Stimulated activated CD4-positive, alpha-beta T cell treated with anti-CD3 and anti-CD28 coated beads, Interleukin-4, amount 100 ng/mL, for 1 hour (primary cell): ENCODE data around the gene CDH13.

ENCODE experiments used
- DNase-seq: peaks from one replicate; pipeline ENCODE4 v3.0.0-alpha.2; 2020

Gene CDH13

DNA sequence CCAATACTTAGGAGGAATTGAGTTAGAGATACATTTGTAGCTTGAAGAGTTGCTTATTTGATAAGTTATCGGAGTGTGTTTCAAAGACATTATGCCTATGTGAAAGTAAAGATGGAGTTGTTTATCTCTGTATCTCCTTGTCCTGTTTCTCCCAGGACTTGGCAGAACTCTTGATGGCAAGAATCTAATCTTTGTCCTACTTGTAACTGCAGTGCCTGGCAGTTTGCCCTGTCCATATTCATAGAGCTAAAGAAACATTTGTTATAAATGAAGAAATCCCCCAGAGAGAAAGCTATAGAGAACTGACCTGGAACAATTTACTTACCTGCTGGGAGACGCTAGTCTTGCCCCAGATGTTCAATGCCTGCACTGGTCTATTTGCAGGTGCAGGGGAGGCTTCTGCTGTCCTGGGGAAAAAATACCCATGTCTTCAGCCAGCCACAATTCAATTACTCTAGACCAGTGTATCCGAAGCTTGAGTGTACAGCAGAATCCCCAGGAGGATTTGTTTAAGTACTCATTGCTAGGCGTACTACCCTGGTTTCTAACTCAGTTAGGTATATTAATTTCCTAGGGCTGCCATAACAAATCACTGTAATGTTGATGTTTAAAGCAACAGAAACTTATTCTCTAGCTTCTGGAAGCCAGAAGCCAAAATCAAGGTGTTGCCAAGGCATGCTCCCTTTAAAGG is 771.0 kb downstream of the CDH13 start:
- DNase-seq: no peak

DNA sequence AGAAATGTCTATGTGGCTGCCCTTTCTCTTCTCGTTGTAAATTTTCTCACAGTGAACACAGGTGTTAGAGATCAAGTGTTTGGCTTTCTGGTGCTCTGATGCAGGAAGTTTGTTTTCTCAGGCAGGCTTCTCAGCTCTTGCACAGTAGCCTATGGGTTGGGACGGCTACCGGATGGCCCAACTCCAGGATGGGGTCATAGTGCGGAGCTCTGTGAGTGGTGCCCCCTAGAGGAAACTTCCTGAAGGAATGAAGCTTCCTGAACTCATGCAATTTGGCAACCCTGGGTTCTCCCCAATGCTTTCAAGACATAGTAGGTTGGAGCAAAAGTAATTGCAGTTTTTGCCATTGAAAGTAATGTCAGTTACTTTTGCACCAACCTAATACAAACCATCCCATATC is 773.5 kb downstream of the CDH13 start:
- DNase-seq: no peak

DNA sequence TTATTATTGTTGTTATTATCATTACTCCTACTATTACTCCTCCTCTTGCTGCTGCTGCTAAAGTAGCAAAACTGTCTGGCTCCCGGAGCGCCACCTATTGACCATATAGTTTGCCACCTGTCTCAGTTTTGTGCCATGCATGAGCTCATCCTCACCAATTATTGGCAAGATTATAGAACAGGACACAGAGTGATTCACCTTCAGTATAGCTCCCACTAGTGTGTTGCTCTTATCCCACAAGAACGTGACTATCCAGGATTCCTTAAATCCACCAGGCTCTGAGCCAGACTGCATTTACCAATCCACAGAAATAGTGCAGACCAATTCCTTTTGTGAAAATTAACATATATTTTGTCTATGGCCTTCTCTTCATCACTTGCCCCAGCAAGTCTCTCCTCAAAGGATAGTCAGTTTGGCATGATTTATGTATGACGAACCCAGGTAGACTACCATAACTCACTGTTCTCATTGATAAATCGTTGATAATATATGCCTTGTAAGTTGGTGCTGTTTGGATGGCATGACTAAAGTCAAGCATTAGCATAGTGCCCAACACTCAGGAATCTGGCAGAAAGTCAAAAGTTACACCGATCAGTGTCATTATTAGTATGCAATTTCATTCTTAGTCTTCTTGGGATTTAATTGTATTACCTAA is 775.5 kb downstream of the CDH13 start:
- no peak for DNase-seq

DNA sequence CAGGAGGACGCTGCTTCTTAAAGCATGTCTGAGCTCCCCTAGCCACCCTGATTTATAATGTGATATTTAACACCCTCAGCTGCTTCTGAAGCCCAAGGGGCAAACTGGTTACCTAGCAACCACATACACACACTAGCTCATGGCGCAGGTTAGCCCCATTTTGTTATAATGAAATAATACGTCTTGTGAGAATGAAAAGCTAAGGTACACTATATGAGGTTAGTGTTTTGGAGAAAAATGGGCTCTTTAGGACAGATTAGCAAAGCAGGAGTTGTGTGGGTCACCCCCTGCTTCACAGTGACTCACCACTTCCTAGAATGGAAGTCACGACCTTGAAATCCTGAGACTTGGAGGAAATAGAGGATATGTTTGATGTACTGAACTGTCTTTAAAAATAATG is 776.2 kb downstream of the CDH13 start:
- no peak for DNase-seq

DNA sequence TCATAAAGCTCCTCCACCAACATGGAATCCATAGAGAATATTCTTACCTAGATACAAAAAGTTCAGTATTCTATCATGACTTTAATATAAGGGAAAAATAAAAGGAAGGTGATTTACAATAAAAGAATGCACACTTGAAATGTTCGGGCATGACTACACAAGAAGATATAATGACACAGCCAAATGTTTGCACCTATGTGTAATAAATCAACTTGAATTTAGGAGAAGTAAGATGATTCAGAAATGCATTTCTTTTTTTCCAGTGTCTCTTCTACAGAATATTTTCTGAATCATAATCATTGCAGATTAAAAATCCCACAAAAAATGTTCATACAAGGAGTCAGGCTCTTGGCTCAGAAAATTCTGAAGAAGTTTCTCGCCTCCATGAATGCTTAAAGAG is 777.0 kb downstream of the CDH13 start:
- DNase-seq: no peak

DNA sequence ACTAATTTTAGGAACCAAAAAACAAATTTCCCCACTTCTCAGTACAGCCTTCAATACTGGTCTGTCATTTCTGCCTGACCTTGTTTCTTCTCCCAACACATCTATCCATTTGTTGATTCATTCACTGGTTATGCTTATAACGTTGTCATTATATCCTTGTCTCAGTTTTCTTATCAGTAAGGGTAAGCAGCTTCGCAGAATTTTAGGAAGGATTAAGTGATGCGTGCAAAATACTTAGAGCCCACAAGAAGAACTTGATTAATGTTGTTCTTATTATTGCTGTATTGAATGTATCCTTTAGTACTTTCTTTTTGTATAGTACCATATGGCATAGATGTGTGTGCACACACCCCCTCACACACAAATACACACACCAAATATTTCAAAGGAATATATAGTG is 777.5 kb downstream of the CDH13 start:
- no peak for DNase-seq

DNA sequence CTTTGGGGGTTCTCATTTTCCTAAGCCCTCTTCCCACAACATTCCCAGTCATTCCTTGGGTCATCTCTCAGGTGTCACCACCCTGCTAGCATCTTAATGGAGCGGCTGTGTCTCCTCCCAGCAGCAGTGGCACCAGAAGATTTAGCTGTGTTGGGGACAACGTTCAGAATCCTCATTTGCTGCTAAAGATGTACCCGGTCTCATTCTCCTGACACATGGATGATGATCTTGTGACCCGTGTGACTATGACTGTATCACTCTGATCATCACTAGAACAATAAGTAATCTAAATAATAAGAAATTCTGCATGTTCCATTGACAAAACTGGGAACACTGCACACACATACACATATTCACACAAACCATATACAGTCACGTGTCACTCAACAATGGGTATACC is 781.2 kb downstream of the CDH13 start:
- DNase-seq: no peak

DNA sequence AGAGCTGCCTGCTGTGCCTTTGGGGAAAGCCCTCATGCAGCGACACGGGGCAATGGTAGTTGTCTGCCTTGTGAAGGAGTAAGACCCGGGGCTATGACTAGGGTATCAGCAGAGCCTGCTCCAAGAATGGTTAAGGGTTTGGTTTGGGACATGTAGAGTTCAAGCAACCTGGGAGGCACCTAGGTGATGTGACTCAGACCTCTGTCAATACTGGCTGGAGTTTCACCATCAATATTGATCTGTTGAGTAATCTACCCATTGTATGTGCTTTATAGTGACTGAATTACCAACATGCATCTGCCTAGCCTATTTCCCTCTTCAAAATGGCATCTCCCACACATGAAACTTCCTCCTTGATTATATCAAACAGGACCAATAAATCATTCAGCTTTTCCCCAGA is 782.6 kb downstream of the CDH13 start:
- no peak for DNase-seq

DNA sequence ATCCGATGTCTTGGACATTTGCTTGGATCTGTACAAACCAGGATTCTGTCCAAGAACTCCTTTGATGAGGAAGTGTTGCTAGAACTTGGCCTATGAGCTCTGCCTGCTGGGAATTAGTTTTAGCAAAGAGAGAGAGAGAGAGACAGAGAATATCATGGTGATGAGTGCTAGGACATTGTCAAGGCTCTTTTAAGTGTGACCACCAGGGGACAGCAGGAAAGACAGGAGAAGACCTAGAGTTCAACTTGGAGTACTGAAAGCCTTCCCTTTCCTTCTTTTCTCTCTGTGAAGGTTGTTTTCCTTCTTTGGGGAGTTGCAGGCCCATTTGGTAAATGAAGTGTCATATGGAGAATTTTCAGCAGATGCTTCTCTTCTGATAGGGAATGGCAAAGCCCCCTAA is 791.8 kb downstream of the CDH13 start:
- no peak for DNase-seq

DNA sequence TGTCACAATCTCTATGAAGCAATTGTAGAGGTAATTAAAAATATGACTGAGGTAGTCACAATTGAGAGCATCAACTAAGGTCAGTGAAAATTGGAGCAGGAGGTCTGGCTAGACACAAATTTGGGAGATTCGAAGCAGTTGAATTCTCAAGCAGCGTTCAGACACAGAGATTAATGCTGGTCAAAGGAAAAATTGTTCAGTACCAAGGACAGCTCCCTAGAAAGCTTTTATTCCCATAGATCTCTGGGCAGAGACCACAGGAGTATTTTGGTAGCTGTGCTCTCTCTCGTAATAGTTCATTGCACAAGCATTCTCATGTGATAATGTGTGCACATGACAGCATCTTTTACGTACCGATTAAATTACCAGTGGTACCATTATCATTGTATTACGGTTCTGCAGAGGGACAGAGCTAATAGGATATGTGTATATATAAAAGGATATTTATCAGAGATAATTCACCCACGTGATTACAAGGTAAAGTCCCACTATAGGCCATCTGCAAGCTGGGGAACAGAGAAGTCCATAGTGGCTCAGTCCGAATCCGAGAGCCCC is 793.5 kb downstream of the CDH13 start:
- DNase-seq: no peak

DNA sequence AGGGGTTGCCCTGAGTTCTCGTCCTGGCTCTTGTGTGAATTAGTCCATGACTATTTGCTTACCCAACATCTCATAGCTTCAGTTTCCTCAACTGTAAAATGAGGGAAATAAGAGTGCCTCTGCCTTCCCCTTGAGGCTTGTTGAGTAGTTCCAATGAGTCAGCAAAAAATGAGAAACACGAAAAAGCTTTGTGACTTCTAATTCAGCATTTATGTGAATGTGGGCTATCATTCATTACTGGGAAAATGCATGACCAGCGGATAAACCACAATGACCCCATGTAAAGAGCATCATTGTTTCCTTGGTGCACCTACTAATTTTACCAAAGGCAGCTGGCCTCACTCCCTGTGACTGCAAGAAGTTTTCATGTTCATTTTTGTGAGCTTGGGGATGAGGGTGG is 806.4 kb downstream of the CDH13 start:
- no peak for DNase-seq

DNA sequence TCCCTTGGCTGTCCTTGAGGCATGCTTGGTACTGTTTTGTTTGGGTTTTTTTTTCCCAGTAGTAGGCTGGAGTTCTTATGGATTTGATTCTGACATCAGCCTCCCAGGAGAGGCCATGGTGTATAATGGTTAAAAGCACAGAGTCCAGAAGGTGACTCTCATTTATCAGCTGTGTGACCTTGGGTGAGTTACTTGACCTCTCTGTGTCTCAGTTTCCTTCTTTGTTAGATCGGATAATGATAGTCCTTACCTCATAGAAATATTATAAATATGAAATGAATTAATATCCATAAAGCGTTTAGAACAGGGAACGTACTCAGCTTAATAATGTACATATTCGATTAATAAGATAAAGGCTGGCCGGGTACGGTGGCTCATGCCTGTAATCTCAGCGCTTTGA is 810.3 kb downstream of the CDH13 start:
- DNase-seq: no peak

DNA sequence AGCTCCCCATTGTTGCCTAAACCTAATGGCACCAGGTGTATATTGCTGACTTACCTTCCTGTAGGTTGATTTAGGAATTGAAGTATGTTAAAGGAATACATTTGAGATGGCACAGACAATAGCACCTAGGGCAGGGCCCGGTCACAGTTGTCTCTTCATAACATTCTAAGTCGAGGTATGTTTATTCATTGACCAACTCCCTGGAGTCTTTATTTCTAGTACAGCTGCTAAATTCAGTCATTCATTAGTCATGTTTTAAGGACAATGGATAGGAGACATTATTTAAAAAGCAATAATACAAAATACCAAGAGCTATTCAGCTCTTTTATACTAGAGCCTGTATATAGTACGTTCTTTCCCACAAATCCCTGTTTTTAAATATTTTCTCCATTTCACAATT is 811.6 kb downstream of the CDH13 start:
- DNase-seq: no peak

DNA sequence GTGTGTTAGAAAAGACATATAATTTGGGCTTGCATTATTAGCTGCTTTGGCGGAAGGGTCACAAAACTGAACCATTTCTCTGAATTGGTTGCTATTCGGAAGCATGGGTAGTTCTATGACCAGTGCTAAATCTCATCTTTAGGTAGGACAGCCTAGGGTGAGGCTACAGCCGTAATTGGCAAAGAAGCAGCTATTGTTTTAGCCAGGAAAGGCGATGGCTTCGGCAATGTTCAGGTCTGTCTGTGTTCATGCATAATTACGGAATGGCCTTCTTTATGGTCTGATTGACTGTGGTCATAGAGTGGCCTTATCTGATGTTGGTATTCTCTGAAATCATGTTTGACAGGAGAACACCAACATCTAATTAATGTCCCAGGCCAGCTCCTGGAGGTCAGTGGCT is 812.6 kb downstream of the CDH13 start:
- no peak for DNase-seq

DNA sequence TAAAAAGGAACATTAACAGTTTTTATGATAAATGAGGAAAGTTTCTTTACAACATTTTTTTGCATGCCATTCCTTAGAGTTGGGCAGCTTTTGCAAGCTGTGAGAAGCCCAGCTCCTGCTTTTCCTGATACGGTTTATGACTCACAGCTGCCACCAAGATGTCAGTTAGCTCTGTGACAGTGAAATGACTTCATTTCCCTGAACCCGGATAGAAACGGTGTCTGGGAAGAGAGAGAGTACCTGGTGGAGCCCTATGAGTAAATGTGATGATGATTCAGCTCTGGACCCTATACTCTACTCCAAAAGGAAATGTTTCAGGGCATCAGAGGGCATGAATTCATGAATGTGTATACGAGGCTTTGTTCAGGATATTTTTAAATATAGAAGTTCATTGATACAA is 814.7 kb downstream of the CDH13 start:
- DNase-seq: no peak

DNA sequence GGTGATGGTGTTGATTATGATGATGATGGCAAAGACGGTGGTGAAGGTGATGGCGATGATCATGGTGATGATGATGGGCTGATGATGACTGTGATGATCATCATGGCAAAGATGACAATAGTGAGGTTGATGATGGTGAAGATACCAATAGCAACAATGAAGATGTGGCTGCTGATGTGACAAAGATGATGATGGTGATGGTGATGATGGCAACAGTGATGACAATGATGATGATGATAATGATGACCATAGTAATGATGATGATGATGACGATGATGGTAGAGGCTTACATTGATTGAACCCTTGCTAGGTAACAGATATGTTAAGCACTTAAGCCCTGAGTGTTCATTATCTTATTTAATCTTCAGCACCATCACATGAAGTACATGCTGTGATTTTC is 817.2 kb downstream of the CDH13 start:
- no peak for DNase-seq

DNA sequence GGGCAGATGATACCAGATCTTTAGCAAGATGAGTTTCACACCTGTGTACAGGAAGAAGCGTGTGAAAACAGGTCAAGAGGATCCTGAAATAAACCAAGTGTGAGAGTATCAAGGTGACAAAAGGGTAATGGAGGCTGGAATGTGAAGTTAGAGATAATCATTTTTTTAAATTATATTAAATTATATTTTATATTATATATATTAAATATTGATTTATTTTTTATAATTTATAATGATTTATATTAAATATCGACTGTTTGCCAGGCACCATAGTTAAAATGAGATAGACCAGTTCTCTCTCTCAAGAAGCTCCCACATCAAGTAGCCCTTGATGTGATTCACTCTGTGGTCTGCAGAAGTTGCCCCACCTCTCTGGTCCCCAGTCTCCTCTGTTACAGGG is 820.8 kb downstream of the CDH13 start:
- no peak for DNase-seq

DNA sequence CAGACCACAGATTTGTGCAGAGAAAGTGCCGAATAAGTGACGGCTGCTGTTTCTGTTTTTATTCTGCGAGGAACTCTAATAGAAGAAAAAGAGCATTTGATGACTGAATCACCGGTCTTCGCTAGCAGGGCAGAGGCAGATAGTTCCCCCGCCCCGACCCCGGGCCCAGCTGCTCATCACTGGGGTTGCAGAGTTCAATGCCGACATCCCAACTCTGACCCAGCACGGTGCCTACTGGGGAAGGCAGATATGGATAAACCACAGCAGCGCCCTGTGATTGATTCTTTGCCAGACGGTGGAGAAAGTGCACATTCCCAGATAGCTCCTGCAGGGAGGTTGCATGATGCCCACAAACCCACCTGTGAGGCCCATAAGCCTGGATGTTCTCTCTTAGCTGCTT is 823.1 kb downstream of the CDH13 start:
- no peak for DNase-seq

DNA sequence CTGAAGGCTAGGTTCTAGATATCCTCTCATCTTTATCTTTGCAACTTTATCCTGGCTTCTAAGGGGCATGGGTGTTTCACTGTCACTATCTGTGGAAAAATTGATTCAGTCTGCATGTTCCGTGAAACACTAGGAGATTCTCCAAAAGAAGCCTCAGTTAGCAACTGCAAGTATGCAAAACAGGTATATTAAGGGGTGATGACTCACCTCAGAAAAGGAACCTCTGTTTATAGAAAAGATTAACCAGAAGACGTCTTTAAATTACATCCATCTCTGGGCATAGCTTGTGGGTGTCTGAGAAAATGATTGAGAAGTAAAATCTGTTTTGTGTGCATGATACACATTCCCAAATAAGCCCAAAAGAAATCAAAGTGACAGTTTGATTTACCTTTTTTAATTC is 827.2 kb downstream of the CDH13 start:
- DNase-seq: no peak

DNA sequence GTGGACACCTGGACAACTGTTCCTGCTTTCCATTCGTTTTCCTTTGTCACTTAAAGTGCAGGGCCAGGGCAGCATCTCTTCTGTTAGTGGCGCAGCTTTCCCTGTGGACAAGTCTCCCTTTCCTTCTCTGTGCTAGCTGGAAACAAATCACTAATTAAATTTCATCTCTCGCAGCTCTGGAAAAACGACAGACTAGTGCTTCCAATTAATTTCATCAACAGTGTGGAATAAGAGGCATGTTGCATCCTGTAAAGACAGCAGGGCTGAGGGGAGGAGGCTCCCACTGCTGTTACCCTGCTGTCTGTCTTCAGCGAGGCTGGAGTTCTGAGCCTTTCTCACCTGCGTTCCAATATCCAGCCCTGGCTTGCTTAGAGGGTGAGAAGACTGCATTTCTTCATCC is 828.9 kb downstream of the CDH13 start:
- DNase-seq: no peak

DNA sequence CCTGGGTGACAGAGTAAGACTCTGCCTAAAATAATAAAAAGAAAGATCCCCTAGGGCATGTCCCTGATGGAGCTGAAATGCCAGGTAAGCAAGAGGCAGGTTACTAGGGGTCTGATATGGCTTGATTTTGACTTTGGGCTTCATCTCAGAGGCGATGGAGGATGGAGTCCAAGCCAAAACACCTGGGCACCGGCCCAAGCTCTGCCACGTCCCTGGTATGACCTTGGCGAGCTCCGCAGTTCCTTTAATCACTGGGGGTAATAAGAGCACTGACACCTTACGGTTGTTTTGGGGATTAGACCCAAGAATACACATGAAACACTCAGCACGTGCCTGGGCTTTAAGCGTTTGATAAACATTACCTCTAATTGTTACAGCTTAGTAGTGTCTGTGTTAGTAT is 830.2 kb downstream of the CDH13 start:
- no peak for DNase-seq

DNA sequence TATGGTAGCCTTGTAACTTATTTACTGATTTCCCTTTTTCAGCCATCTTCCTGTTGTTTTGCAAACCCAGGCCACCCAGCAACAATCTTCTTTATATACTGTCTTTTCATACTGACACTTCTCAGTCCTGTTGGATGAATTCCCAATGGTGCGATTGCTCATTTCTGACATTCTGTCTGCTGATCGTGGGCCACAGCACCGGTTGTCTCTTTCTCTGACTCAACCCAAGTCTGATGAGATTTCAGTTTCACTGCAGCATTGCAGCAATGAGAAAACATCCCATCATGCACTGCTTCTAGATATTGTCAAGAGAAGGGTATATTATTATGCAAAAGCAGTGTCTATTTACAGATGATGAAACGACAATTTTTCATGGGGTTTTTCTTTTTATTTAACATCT is 831.8 kb downstream of the CDH13 start:
- DNase-seq: no peak

DNA sequence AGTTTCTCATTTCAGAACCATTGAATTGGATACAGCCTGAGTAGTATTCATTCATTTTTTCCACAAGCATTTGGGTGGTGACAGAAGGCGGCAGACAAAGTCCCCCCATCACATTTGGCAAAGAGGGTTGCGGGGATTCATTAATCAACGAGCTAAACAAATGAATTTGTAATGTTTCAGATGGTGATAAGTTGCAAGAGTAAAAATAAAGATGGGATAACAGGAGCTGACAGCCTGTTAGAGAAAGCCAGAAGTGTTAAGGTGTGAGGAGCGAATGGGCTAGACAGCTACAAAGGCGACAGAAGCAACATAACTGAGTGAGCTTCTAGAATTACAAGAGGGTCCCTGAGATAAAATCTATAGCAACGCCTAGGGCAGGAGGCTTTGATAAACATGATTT is 838.2 kb downstream of the CDH13 start:
- no peak for DNase-seq

DNA sequence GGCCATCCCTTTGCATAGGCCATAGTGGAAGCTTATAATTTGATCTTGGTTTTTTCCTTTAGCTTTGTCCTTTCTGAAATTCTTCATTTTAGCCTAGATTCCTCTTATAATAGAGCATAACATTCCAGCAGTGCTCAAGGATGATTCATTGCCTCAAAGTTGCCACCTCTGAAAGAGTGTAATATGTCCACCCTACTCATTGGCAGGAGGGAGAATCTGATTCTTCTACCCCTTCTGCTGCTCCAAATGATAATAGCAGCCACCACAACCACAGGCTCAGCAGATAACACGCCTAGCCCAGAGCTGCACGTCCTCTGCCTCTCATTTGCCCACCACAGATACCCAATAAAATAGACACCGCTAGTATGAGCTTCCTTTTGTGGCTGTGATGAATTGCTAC is 843.6 kb downstream of the CDH13 start:
- DNase-seq: no peak
